ENCODE measurements around the gene C6orf136. TPM values are rescaled to one million over a fixed set of nuclear protein-coding genes. Genes with fewer than 3 reads are reported as not detected.

Gene C6orf136
- total and polyA plus RNA-seq, 9 of the 15 experiments (the other 6 are each of a cell fraction or from before 2014, with no cell fraction given): 14.1 to 63.1 (median 18.4) TPM

- peak; percentile 88 for TF ChIP-seq NR2C2 (CRISPR knock-in tag; IDR thresholded peaks at IDR 0.05)
- TF ChIP-seq NR2C2 (tag; IDR thresholded peaks at IDR 0.05): peak; percentile 95
- TF ChIP-seq TGIF2 (CRISPR knock-in tag; IDR thresholded peaks at IDR 0.05): no peak
- no peak for TF ChIP-seq ZMIZ1 (IDR thresholded peaks at IDR 0.05; ENCODE audit: low read depth in 2 of 2, low read length in 2 of 2)
- peak; percentile 78 for TF ChIP-seq RBFOX2 (IDR thresholded peaks at IDR 0.05; ENCODE audit: low read depth, low read length)
- TF ChIP-seq LARP7 (IDR thresholded peaks at IDR 0.05): no peak
- TF ChIP-seq DNMT1 (IDR thresholded peaks at IDR 0.05): no peak
- peak; percentile 46; the same call in 1 of the 2 replicates for TF ChIP-seq TFAP4 (CRISPR knock-in tag; IDR thresholded peaks at IDR 0.05; ENCODE audit: borderline replicate concordance)
- no peak for TF ChIP-seq RAD51 (IDR thresholded peaks at IDR 0.05; ENCODE audit: borderline replicate concordance, low read depth)
- no peak for TF ChIP-seq EZH2 (IDR thresholded peaks at IDR 0.05; ENCODE audit: borderline replicate concordance, low read depth, low read length)
- 0 out of 2 replicates have a peak, but pooled peaks have one; percentile 46 for TF ChIP-seq ZNF212 (CRISPR knock-in tag; IDR thresholded peaks at IDR 0.05)
- TF ChIP-seq HDGF (IDR thresholded peaks at IDR 0.05): no peak
- no peak for TF ChIP-seq TOE1 (IDR thresholded peaks at IDR 0.05; ENCODE audit: borderline replicate concordance)
- TF ChIP-seq TOE1 (CRISPR knock-in tag; IDR thresholded peaks at IDR 0.05; ENCODE audit: borderline replicate concordance, low read depth): no peak
- no peak for TF ChIP-seq RERE (CRISPR knock-in tag; IDR thresholded peaks at IDR 0.05; ENCODE audit: borderline replicate concordance)
- TF ChIP-seq, protein P1, sequence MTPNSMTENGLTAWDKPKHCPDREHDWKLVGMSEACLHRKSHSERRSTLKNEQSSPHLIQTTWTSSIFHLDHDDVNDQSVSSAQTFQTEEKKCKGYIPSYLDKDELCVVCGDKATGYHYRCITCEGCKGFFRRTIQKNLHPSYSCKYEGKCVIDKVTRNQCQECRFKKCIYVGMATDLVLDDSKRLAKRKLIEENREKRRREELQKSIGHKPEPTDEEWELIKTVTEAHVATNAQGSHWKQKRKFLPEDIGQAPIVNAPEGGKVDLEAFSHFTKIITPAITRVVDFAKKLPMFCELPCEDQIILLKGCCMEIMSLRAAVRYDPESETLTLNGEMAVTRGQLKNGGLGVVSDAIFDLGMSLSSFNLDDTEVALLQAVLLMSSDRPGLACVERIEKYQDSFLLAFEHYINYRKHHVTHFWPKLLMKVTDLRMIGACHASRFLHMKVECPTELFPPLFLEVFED (CRISPR knock-in tag; conservative IDR thresholded peaks at IDR 0.05): peak; percentile 6; the same call in 1 of the 2 replicates
Measured at GRCh38 chr6:30626484-30627366, 20.2 kb upstream of the C6orf136 start, which contains the start of gene ATAT1 (continued).

All from K562 (cell line).